A549 (cell line): ENCODE measurements around the gene LRRC61. TPM values are rescaled to one million over a fixed set of nuclear protein-coding genes. Genes with fewer than 3 reads are reported as not detected.

Experiments used
- ATAC-seq, 2 experiments: fragments of 200-7000 bp in 1 of 2; fragments of >200 bp in 1 of 2; cut with Nextera tagmentation in 1 of 2; cut with Tn5 transposase in 1 of 2; 3 replicates each; pipeline versions ENCODE4 v1.8.0 to v1.9.1; 2018 to 2020; ENCODE audit warnings: mild to moderate bottlenecking in 1 of 2, moderate library complexity in 1 of 2
- CTCF ChIA-PET: fragments of 300-600 bp; sonication (Branson Sonifier 250); formaldehyde crosslinking; extraction: SDS; loops from one replicate; lab custom pipeline; 2021; ENCODE audit warnings: antibody characterized with exemption, inconsistent platforms; lab: Yijun Ruan, JAX
- POLR2A ChIA-PET: fragments of 350-600 bp; formaldehyde crosslinking; extraction: SDS; loops from one replicate; lab custom pipeline; 2021; ENCODE audit warnings: antibody characterized with exemption, inconsistent platforms; lab: Yijun Ruan, JAX
- DNase-seq, 2 experiments: peaks; one replicate each; pipeline versions ENCODE4 v3.0.0 to v3.0.0-alpha.2; 2011 to 2016; ENCODE audit warnings: low read depth in 1 of 2, low spot score in 1 of 2
- FAIRE-seq: peaks from 2 replicates; lab custom pipeline; 2011; peaks lifted over from hg19 to GRCh38; lab: Jason Lieb, UNC
- H3K27ac ChIP-seq, 2 experiments: fragments of >200 bp; sonication (Bioruptor Twin); formaldehyde crosslinking; 3 replicates each; pipeline ENCODE4 v1.5.1; 2016 to 2017
- H3K4me1 ChIP-seq: fragments of >200 bp; sonication (Bioruptor Twin); formaldehyde crosslinking; 3 replicates; pipeline ENCODE4 v1.6.1; 2016
- H3K4me2 ChIP-seq: fragments of >200 bp; sonication (Bioruptor Twin); formaldehyde crosslinking; 3 replicates; pipeline ENCODE4 v1.6.1; 2016
- H3K4me3 ChIP-seq: fragments of >200 bp; sonication (Bioruptor Twin); formaldehyde crosslinking; 3 replicates; pipeline ENCODE4 v1.5.1; 2016
- H3K9me3 ChIP-seq: fragments of >200 bp; sonication (Bioruptor Twin); formaldehyde crosslinking; 3 replicates; pipeline ENCODE4 v1.6.1; 2016
- BHLHE40 ChIP-seq: IDR thresholded peaks from 2 replicates; pipeline ENCODE4 v1.6.1; 2012; ENCODE audit warnings: low read depth, low read length, inconsistent platforms
- CBX2 ChIP-seq: fragments of 200-600 bp; sonication (generic); IDR thresholded peaks from 2 replicates; pipeline ENCODE4 v1.6.1; 2016; ENCODE audit warnings: low read depth, mild to moderate bottlenecking, borderline replicate concordance
- CHD2 ChIP-seq: fragments of 150-350 bp; IDR thresholded peaks from 2 replicates; pipeline ENCODE4 v1.6.1; 2014; ENCODE audit warnings: low read length; ENCODE audit not compliant: partially characterized antibody
- CHD4 ChIP-seq: fragments of 200-600 bp; sonication (generic); IDR thresholded peaks from 2 replicates; pipeline ENCODE4 v1.6.1; 2016; ENCODE audit warnings: antibody characterized with exemption, mild to moderate bottlenecking, borderline replicate concordance
- EHF ChIP-seq: fragments of 250-450 bp; sonication (Bioruptor Pico); IDR thresholded peaks from 2 replicates; pipeline ENCODE4 v1.5.0; 2020; ENCODE audit warnings: mild to moderate bottlenecking
- ESRRA ChIP-seq: fragments of 150-350 bp; IDR thresholded peaks from 2 replicates; pipeline ENCODE4 v1.6.1; 2014; ENCODE audit warnings: mild to moderate bottlenecking, low read length, borderline replicate concordance
- FOXS1 ChIP-seq: fragments of 250-450 bp; sonication (Bioruptor Pico); IDR thresholded peaks from 2 replicates; pipeline ENCODE4 v1.5.0; 2020; ENCODE audit warnings: mild to moderate bottlenecking, moderate library complexity
- GATA3 ChIP-seq: IDR thresholded peaks from 2 replicates; pipeline ENCODE4 v1.6.1; 2012; ENCODE audit warnings: borderline replicate concordance
- HOXA7 ChIP-seq: fragments of 250-450 bp; sonication (Bioruptor Pico); IDR thresholded peaks from 2 replicates; pipeline ENCODE4 v1.5.0; 2020; ENCODE audit warnings: mild to moderate bottlenecking, moderate library complexity
- HOXB13 ChIP-seq: fragments of 250-450 bp; sonication (Bioruptor Pico); IDR thresholded peaks from 2 replicates; pipeline ENCODE4 v1.5.0; 2020; ENCODE audit warnings: low read depth, mild to moderate bottlenecking, moderate library complexity
- KDM1A ChIP-seq: fragments of 200-600 bp; sonication (generic); IDR thresholded peaks from 2 replicates; pipeline ENCODE4 v1.6.1; 2016; ENCODE audit warnings: low read depth, mild to moderate bottlenecking
- KDM5A ChIP-seq: fragments of 200-600 bp; sonication (generic); IDR thresholded peaks from 2 replicates; pipeline ENCODE4 v1.6.1; 2016; ENCODE audit warnings: antibody characterized with exemption, mild to moderate bottlenecking
- MAFK ChIP-seq: fragments of 450-650 bp; IDR thresholded peaks from 2 replicates; pipeline ENCODE4 v1.6.1; 2014; ENCODE audit not compliant: partially characterized antibody
- PHF8 ChIP-seq: fragments of 200-600 bp; sonication (generic); IDR thresholded peaks from 2 replicates; pipeline ENCODE4 v1.6.1; 2016; ENCODE audit warnings: low read depth, mild to moderate bottlenecking, antibody characterized with exemption, moderate library complexity, borderline replicate concordance
- POLR2A ChIP-seq: IDR thresholded peaks from 2 replicates; pipeline ENCODE4 v1.6.1; 2012; ENCODE audit warnings: mild to moderate bottlenecking, low read length
- POLR2AphosphoS2 ChIP-seq: conservative IDR thresholded peaks from 2 replicates; pipeline ENCODE4 v1.6.1; 2012; ENCODE audit warnings: low read length, improper control_type of control experiment, inconsistent platforms
- RAD21 ChIP-seq, 2 experiments: fragments of >200 bp in 1 of 2; sonication (Bioruptor Twin) in 1 of 2; formaldehyde crosslinking in 1 of 2; IDR thresholded peaks in 1 of 2; conservative IDR thresholded peaks in 1 of 2; 2 replicates in 1 of 2; 3 replicates in 1 of 2; pipeline ENCODE4 v1.6.1; 2012 to 2018; ENCODE audit warnings: inconsistent platforms in 1 of 2
- RCOR1 ChIP-seq: fragments of 150-350 bp; IDR thresholded peaks from 2 replicates; pipeline ENCODE4 v1.6.1; 2014; ENCODE audit warnings: antibody characterized with exemption, low read length, low read depth
- SREBF2 ChIP-seq: fragments of 450-650 bp; IDR thresholded peaks from 2 replicates; pipeline ENCODE4 v1.6.1; 2014; ENCODE audit warnings: mild to moderate bottlenecking, moderate library complexity
- TFCP2L1 ChIP-seq: fragments of 250-450 bp; sonication (Bioruptor Pico); IDR thresholded peaks from 2 replicates; pipeline ENCODE4 v1.5.0; 2021; ENCODE audit warnings: mild to moderate bottlenecking
- TP53 ChIP-seq: fragments of 250-450 bp; sonication (Bioruptor Pico); IDR thresholded peaks from 2 replicates; pipeline ENCODE4 v1.5.0; 2021; ENCODE audit warnings: mild to moderate bottlenecking, moderate library complexity
- ZC3H11A ChIP-seq: fragments of 450-650 bp; IDR thresholded peaks from 2 replicates; pipeline ENCODE4 v1.6.1; 2014; ENCODE audit warnings: antibody characterized with exemption, mild to moderate bottlenecking
- ZFP36 ChIP-seq: fragments of 450-650 bp; IDR thresholded peaks from 2 replicates; pipeline ENCODE4 v1.6.1; 2014; ENCODE audit warnings: borderline replicate concordance; ENCODE audit not compliant: partially characterized antibody
- WGBS: methylation state at CpG from one replicate; pipeline ENCODE4 v1.1.6; 2017; ENCODE audit errors: missing lambda C conversion rate; 5-methylcytosine and 5-hydroxymethylcytosine counted together
- polyA plus RNA-seq, 4 experiments: library from polyadenylated mRNA; depleted of rRNA in 3 of 4; stranded (reverse); fragments of >200 nt; fragmentation: RNase III in 1 of 4; extraction: RNeasy Plus Mini Kit Qiagen cat#74134 plus additional on column Dnase treatment in 1 of 4; gene quantifications; 2 replicates in 3 of 4; 3 replicates in 1 of 4; pipeline ENCODE4 v1.2.3, GENCODE V29; 2011 to 2017
- TF ChIP-seq, protein P1 (sequence below): fragments of 450-650 bp; IDR thresholded peaks from 2 replicates; pipeline ENCODE4 v1.6.1; 2014; ENCODE audit warnings: antibody characterized with exemption
- TF ChIP-seq, protein P2 (sequence below): IDR thresholded peaks from 2 replicates; pipeline ENCODE4 v1.6.1; 2012
- TF ChIP-seq, protein P3 (sequence below): fragments of 250-450 bp; sonication (Bioruptor Pico); IDR thresholded peaks from 2 replicates; pipeline ENCODE4 v1.5.0; 2021; ENCODE audit warnings: mild to moderate bottlenecking, moderate library complexity, borderline replicate concordance
- TF ChIP-seq, protein P4 (sequence below): fragments of 150-350 bp; IDR thresholded peaks from 2 replicates; pipeline ENCODE4 v1.6.1; 2014; ENCODE audit warnings: low read depth, mild to moderate bottlenecking, low read length
- TF ChIP-seq, protein P5 (sequence below): fragments of >200 bp; sonication (Bioruptor Twin); formaldehyde crosslinking; IDR thresholded peaks from 3 replicates; pipeline ENCODE4 v1.6.1; 2016
- TF ChIP-seq, protein P6 (sequence below): fragments of >200 bp; sonication (Bioruptor Twin); formaldehyde crosslinking; IDR thresholded peaks from 3 replicates; pipeline ENCODE4 v1.5.1; 2016

LRRC61 gene
- polyA plus RNA-seq, 2 of the 4 experiments (the other 2 are of a cell fraction): 0.19 to 0.22 TPM

DNA sequence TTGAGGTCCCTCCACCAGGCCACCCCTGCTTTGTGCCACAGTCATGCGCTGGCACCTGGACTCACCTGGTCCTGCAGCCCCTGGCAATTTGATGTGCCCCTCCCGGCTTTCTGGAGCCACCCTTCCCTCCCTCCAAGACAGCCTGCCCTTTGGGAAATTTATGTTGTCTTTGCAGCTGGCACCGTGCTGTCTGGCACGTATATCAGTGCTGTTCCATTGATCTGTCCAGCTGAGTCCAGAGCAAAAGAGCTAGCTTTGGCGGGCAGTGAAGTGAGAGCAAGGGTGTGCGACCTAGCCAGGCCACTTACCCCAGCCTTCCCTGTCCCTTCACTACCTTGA is 12.6 kb downstream of the LRRC61 start:
- ChIA-PET CTCF (interaction anchor here (0.8 kb wide), 1 partner anchor 20 kb away, joined by 3 read pairs; no protein-coding TSS in a partner anchor), POLR2A (no interaction called here)
- Histone ChIP-seq H3K9me3 (no peaks in the 10 kb centered on the region), H3K27ac (no peak overlapping the region), H3K4me3 (no peak overlapping the region), H3K4me1 (no peaks in the 10 kb centered on the region), H3K4me2 (no peak overlapping the region)
- no peak for TF ChIP-seq MAFK
- FAIRE-seq (no peak), ATAC-seq (no peak), DNase-seq (no peak)
- WGBS: 67% methylated on average over 6 of the region's 6 CpGs

DNA sequence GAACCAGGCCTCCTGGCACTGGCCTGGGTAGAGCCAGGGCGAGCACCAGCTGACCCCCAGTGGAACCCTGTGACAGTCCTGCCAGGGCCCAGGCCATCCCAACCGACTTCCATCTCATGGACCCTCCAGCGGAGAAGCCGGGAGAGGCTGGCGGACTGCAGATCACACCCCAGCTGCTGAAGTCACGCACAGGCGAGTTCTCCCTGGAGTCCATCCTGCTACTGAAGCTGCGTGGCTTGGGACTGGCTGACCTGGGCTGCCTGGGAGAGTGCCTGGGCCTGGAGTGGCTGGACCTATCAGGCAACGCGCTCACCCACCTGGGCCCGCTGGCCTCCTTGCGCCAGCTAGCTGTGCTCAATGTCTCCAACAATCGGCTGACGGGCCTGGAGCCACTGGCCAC is 13.6 kb downstream of the LRRC61 start:
- Histone ChIP-seq H3K4me2 (no peak overlapping the region), H3K4me1 (no peaks in the 10 kb centered on the region), H3K9me3 (no peaks in the 10 kb centered on the region), H3K4me3 (no peak overlapping the region), H3K27ac (no peak overlapping the region)
- ChIA-PET CTCF (no interaction called here), POLR2A (no interaction called here)
- no peak for ATAC-seq
- DNase-seq: no peak
- WGBS: 85% methylated on average over 12 of the region's 14 CpGs
- TF ChIP-seq KDM5A (no peak), PHF8 (no peak), SREBF2 (no peak), CHD2 (no peak), TFCP2L1 (no peak), BHLHE40 (no peak), TP53 (CRISPR knock-in tag) (no peak), RAD21 (conservative IDR thresholded peaks at IDR 0.05 in 1 of 2, IDR thresholded peaks at IDR 0.05 in 1 of 2) (no peak), ZC3H11A (no peak), GATA3 (no peak), POLR2AphosphoS2 (no peak), HOXA7 (no peak), MAFK (no peak), KDM1A (no peak), HOXB13 (CRISPR knock-in tag) (no peak)
- TF ChIP-seq, protein P1, sequence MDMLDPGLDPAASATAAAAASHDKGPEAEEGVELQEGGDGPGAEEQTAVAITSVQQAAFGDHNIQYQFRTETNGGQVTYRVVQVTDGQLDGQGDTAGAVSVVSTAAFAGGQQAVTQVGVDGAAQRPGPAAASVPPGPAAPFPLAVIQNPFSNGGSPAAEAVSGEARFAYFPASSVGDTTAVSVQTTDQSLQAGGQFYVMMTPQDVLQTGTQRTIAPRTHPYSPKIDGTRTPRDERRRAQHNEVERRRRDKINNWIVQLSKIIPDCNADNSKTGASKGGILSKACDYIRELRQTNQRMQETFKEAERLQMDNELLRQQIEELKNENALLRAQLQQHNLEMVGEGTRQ: no peak
- TF ChIP-seq, protein P2, sequence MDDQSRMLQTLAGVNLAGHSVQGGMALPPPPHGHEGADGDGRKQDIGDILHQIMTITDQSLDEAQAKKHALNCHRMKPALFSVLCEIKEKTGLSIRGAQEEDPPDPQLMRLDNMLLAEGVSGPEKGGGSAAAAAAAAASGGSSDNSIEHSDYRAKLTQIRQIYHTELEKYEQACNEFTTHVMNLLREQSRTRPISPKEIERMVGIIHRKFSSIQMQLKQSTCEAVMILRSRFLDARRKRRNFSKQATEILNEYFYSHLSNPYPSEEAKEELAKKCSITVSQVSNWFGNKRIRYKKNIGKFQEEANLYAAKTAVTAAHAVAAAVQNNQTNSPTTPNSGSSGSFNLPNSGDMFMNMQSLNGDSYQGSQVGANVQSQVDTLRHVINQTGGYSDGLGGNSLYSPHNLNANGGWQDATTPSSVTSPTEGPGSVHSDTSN: no peak
- TF ChIP-seq, protein P3, sequence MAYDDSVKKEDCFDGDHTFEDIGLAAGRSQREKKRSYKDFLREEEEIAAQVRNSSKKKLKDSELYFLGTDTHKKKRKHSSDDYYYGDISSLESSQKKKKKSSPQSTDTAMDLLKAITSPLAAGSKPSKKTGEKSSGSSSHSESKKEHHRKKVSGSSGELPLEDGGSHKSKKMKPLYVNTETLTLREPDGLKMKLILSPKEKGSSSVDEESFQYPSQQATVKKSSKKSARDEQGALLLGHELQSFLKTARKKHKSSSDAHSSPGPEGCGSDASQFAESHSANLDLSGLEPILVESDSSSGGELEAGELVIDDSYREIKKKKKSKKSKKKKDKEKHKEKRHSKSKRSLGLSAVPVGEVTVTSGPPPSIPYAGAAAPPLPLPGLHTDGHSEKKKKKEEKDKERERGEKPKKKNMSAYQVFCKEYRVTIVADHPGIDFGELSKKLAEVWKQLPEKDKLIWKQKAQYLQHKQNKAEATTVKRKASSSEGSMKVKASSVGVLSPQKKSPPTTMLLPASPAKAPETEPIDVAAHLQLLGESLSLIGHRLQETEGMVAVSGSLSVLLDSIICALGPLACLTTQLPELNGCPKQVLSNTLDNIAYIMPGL (CRISPR knock-in tag): no peak
- TF ChIP-seq, protein P4, sequence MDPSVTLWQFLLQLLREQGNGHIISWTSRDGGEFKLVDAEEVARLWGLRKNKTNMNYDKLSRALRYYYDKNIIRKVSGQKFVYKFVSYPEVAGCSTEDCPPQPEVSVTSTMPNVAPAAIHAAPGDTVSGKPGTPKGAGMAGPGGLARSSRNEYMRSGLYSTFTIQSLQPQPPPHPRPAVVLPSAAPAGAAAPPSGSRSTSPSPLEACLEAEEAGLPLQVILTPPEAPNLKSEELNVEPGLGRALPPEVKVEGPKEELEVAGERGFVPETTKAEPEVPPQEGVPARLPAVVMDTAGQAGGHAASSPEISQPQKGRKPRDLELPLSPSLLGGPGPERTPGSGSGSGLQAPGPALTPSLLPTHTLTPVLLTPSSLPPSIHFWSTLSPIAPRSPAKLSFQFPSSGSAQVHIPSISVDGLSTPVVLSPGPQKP: no peak
- FAIRE-seq: no peak

DNA sequence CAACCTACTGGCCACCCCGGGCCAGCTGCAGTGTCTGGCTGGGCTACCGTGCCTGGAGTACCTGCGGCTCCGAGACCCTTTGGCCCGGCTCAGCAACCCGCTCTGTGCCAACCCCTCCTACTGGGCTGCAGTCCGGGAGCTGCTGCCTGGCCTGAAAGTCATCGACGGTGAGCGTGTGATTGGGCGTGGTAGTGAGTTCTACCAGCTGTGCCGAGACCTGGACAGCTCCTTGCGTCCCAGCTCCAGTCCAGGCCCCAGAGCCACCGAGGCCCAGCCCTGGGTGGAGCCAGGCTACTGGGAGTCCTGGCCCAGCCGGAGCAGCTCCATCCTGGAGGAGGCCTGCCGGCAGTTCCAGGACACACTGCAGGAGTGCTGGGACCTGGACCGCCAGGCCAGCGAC is 14.0 kb downstream of the LRRC61 start:
- 86% methylated on average over 9 of the region's 18 CpGs for WGBS
- no peak for ATAC-seq
- no peak overlapping the region for H3K4me3 ChIP-seq
- FAIRE-seq: no peak
- H3K9me3 ChIP-seq: no peaks in the 10 kb centered on the region
- TF ChIP-seq, protein P5, sequence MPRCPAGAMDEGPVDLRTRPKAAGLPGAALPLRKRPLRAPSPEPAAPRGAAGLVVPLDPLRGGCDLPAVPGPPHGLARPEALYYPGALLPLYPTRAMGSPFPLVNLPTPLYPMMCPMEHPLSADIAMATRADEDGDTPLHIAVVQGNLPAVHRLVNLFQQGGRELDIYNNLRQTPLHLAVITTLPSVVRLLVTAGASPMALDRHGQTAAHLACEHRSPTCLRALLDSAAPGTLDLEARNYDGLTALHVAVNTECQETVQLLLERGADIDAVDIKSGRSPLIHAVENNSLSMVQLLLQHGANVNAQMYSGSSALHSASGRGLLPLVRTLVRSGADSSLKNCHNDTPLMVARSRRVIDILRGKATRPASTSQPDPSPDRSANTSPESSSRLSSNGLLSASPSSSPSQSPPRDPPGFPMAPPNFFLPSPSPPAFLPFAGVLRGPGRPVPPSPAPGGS: no peak
- no peak for TF ChIP-seq POLR2A
- TF ChIP-seq CBX2: no peak
- no peak for TF ChIP-seq ESRRA
- TF ChIP-seq, protein P6, sequence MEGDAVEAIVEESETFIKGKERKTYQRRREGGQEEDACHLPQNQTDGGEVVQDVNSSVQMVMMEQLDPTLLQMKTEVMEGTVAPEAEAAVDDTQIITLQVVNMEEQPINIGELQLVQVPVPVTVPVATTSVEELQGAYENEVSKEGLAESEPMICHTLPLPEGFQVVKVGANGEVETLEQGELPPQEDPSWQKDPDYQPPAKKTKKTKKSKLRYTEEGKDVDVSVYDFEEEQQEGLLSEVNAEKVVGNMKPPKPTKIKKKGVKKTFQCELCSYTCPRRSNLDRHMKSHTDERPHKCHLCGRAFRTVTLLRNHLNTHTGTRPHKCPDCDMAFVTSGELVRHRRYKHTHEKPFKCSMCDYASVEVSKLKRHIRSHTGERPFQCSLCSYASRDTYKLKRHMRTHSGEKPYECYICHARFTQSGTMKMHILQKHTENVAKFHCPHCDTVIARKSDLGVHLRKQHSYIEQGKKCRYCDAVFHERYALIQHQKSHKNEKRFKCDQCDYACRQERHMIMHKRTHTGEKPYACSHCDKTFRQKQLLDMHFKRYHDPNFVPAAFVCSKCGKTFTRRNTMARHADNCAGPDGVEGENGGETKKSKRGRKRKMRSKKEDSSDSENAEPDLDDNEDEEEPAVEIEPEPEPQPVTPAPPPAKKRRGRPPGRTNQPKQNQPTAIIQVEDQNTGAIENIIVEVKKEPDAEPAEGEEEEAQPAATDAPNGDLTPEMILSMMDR: no peak
- no peak for TF ChIP-seq EHF (CRISPR knock-in tag)
- TF ChIP-seq RCOR1: no peak
- TF ChIP-seq FOXS1 (CRISPR knock-in tag): no peak
- no peak for TF ChIP-seq MAFK
- no peak for TF ChIP-seq CHD4
- TF ChIP-seq ZFP36: no peak
- no peak for DNase-seq
- no peak overlapping the region for H3K27ac ChIP-seq
- ChIA-PET POLR2A (no interaction called here), CTCF (interaction anchor here (1.3 kb wide), 1 partner anchor 18 kb away, joined by 4 read pairs; no protein-coding TSS in a partner anchor)
- no peaks in the 10 kb centered on the region for H3K4me1 ChIP-seq
- no peak overlapping the region for H3K4me2 ChIP-seq
